Activated CD4-positive, alpha-beta T cell treated with anti-CD3 and anti-CD28 coated beads, Interleukin-2, amount 50 U/mL, for 24 hours (primary cell): ENCODE results near the gene TANGO2.

Experiments used
- DNase-seq, 2 donors: peaks; one replicate each; pipeline ENCODE4 v3.0.0-alpha.2; 2020; ENCODE audit warnings: low read depth in 1 of 2, low spot score in 1 of 2

TANGO2 gene

GRCh38 chr22:19994851-19995610 lies 25.9 kb upstream of the TANGO2 start:
- DNase-seq = no peak

DNA sequence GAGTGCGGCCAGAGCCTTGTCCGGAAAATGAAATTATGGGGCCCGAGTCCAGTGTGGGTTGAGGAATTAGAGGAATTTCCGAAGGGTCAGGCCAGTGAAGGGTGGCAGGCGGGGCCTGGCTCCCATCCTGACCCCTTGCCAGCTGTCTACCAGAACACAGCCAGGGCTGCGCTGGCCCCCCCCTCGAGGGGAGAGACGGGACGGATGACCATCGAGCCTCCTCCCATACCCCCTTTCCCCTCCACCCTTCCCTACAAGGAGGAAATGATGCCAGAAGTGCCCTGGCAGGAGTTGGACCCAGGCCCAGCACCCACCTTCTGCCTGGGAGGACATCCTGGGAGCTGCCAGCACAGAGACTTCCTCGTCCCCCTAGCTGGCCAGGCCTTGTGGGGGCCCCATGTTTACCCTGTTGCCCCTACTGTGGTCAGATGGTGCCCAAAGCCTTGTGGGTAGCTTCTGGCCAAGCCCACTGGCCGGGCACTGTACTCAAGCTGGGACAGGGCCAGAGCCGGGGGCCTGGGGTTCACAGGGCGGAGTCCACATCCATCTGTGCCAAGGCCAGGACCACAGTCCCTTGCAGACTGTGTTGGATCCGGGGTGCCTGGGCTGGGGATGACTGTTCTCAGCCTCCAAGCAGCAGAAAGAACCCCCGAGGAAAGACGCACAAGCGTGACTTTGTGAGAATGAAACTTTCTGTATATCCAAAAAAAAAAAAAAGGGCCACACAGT lies 25.1 kb upstream of the TANGO2 start:
- no peak for DNase-seq

GRCh38 chr22:19996694-19997384 lies 24.1 kb upstream of the TANGO2 start:
- DNase-seq = no peak

- no peak for DNase-seq
Measured at GRCh38 chr22:19997561-19998231, 23.2 kb upstream of the TANGO2 start.

DNA sequence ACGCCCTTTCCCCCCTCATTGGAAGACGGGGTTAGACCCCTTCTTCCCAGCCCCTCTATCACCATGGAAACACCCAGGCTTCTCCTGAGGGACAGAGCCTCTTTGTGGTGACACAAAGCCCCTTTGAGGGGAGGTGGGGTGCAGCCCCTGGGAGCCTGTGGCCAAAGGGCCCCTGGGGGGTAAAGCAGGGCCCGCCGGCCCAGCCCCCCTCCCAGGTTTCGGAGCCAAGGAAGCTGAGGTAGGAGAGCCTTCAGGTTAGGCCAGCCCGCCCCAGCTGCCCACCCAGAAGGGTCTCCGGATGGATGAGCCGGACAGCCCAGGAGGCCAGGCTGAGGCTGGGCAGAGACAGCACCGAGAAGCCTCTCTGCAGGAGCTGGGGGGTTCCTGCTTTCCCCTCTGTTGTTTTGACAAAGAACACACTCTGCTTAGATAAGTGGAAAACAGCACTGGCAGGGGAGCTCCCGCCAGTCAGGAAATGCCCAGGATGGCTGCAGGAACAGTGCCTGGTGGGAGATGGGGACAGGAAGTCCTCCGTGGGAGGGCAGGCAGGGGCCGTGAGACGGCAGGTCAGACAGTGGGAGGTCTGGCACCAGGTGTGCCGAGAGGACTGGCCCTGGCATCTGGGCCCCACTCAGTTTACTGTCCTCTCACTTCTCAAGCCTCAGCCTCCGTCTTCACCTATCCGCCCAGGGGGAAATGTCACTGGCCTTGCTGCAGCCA lies 22.5 kb upstream of the TANGO2 start:
- no peak for DNase-seq

DNA sequence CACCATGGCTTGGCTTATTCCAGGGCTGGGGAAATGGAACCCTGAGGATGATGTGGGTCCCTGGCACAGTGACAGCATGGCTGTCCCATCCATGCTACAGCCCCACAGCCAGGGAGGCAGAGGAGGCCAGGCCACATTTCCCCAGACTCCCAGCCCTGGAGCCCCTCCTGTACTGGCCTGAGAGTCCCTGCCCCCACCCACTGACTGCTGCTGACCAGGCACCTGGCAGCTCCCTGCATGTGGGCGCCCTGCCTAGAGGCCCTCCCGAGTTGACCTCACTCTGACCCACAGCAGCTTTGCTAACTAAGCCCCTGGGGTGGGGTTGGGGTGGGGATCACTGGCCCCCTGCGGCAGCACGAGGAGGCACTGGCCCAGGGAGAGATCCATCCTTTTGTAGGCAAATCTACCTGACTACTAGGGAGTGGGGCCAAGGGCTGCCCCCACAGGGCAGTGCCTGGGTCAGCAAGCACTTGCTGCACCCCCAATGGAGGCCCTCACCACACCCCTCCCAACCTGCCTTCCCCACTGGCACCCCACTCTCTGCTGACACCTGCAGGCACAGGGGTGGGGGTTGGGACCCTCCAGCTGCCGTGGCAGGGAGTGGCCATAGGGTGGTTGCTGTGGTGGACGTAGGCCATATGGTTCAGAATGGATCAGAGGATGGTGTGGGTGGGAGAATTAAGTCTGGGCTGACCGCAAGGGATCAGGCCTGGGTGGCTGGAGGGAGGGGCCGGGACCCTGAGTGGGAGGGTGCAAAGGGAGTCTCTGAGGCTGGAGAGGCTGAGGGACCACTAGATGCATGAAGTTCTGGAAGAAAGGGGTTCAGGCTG lies 21.7 kb upstream of the TANGO2 start:
- no peak for DNase-seq

DNA sequence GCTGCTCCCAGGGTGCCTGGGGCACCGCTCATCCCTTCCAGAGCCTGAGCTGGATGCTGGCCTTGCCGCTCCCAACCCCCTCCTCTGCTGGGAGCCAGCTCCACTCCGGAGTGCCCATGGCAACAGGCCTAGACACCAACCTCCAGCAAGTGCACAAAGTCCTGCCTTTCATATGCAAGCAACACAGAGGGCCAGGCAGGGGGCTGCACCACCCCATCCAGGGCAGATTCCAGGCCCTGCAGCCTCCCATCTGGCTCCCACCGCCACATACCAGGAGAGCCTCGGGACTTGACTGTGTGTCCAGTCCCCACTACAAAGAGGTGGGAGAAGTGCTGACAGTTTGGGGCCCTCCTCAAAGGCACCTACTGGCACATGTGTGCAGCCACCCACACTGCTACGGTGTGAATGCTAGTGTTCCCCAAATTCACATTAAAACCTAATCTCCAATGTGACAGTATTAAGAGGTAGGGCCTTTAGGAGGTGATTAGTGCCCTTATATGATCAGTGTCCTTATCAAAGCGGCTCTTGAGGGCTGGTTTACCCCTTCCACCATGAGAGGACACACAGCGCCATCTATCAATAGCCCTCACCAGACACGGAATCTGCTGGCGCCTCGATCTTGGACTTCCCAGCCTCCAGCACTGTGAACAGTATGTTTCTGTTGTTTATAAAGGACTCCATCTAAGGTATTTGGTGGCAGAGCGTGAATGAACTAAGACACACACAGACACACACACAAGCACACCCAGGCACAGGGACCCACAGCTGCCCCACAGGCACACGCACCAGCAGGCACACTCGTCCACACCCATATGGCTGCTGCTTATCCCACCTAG lies 20.4 kb upstream of the TANGO2 start:
- no peak for DNase-seq

GRCh38 chr22:20001082-20001638 lies 19.8 kb upstream of the TANGO2 start:
- no peak for DNase-seq

- no peak for DNase-seq
Measured at GRCh38 chr22:20002128-20002527, 18.8 kb upstream of the TANGO2 start.

DNA sequence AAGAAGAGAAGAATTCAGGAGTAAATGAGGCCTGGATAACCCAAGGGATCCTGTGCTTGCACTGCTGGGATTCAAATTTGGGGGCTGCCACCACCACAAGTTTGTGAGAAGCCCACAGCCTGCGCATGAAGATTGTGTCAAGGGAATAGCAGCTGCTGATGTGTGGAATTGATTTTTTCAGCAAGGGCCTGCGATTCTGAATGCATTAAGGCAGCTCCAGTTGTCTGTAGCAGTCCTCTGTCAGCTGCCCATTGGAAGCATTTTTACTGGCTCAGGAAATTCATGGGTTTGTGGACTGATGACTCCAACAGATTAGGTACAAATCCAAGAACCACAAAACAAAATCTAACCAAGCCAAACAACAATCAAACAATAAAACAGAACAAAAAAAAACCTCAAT lies 18.3 kb upstream of the TANGO2 start:
- DNase-seq = no peak

DNA sequence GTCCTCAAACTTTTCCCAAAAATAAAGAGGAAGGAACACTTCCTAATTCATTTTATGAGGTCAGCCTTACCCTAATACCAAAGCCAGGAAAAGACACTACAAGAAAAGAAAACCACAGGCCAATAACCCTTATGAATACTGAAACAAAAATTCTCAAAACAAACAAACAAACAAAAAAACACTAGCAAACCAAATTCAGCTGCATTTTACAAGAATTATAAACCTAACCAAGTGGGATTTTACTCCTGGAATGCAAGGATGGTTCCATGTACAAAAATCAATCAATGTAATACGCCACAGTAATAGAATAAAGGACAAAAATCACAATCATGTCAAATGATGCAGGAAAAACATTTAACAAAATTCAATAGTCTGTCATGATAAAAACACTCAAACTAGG lies 17.6 kb upstream of the TANGO2 start:
- DNase-seq = no peak

DNA sequence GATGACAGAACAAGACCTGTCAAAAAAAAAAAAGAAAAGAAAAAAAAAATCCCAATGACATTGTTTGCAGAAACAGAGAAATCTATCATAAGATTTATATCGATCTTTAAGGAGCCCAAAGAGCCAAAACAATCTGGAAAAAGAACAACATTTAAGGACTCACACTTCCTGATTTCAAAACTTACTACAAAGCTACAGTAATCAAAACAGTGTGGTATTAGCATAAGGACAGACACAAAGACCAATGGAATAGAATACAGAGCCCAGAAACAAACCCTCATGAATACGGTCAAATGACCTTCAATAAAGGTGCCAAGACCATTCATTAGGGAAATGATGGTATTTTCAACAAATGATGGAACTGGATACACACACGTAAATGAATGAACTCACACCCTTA lies 16.4 kb upstream of the TANGO2 start:
- DNase-seq = no peak

- no peak for DNase-seq
Measured at GRCh38 chr22:20008221-20008995, 12.5 kb upstream of the TANGO2 start.

DNA sequence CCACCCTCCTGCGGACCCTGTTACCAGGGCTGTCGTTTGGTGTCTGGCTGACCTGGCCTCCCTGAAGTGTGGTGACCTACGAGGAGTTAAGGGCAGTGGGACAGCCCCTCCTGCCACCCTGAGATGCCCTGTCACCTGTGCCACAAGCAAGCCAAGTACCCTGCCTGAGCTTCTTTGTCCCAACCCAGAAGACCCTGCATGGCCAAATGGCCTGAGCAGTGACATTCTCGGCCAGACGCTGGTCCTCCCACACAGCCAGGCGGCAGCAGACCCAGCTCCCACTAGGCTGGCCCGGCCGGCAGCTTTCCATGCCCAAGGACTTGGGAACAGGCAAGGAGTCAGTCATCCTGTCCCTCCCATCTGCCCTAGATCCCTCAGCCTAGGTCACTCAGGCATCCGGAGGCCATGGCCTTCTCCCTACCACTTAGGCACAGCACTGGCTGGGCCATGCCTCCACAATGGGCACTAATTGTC lies 11.9 kb upstream of the TANGO2 start:
- no peak for DNase-seq

DNA sequence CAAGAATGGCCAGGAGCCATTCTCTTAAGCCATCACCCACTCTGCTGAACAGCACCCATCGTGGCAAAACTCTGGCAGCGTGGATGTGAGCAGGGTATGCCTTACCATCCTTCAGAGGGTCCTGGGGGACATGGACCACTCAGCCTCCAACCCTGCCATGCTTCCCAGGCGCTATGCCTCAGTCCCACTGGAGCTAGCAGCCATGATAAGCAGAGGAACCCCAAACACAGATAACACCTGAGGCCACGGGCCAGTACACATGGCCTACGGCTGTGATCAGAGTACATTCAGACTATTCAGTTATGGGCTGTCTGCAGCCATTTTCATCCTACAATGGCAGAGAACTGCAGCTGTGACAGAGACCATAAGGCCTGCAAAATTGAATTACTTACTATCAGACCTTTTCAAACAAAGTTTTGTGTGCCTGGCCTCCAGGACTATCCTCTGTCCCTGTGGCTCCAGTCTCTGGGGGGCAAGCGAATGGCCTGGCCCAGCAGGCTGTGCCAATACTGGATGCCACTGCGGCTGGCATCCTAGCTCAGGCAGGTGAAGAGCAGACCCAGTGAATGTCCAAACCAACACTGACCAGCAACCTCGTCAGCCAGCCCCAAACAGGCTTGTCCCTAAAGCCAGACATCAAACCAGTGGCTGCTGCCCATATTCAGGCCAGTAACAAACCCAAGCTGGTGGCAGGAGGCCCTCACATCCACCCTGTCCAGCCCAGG lies 11.2 kb upstream of the TANGO2 start:
- DNase-seq = no peak

GRCh38 chr22:20010307-20011122 lies 10.4 kb upstream of the TANGO2 start:
- no peak for DNase-seq
